Neural cell (in vitro differentiated cells): ENCODE data around the gene DNAJB6. TPM values are rescaled to one million over a fixed set of nuclear protein-coding genes. Genes with fewer than 3 reads are reported as not detected.

ENCODE experiments used
- H2AFZ ChIP-seq: fragments of 200-600, 300-800 bp; sonication (generic), shearing (Covaris generic); 2 replicates; pipeline ENCODE4 v1.6.0; 2014; ENCODE audit warnings: low read depth, mild to moderate bottlenecking, antibody characterized with exemption, low read length, moderate library complexity
- H3F3A ChIP-seq: fragments of 200-600 bp; shearing (Covaris generic); 2 replicates; pipeline ENCODE4 v1.6.1; 2016; ENCODE audit warnings: mild to moderate bottlenecking, moderate library complexity, mixed read lengths, antibody characterized with exemption, low read length; ENCODE audit not compliant: insufficient read depth, poor library complexity, severe bottlenecking
- H3K27ac ChIP-seq: fragments of 200-600, 300-800 bp; sonication (generic), shearing (Covaris generic); 2 replicates; pipeline ENCODE4 v1.5.1; 2014; ENCODE audit warnings: mild to moderate bottlenecking, low read length, moderate library complexity
- H3K27me3 ChIP-seq: fragments of 300-800, 200-600 bp; sonication (generic), shearing (Covaris generic); 2 replicates; pipeline ENCODE4 v1.6.0; 2014; ENCODE audit warnings: mild to moderate bottlenecking, low read depth, low read length, moderate library complexity; ENCODE audit not compliant: insufficient read depth
- H3K36me3 ChIP-seq: fragments of 300-800, 200-600 bp; sonication (generic), shearing (Covaris generic); 2 replicates; pipeline ENCODE4 v1.5.1; 2014; ENCODE audit warnings: mild to moderate bottlenecking, antibody characterized with exemption, low read length, moderate library complexity; ENCODE audit not compliant: insufficient read depth
- H3K4me2 ChIP-seq: fragments of 300-800, 200-600 bp; sonication (generic), shearing (Covaris generic); 2 replicates; pipeline ENCODE4 v1.6.0; 2014; ENCODE audit warnings: mild to moderate bottlenecking, low read length
- H3K4me3 ChIP-seq: fragments of 300-800, 200-600 bp; sonication (generic), shearing (Covaris generic); 2 replicates; pipeline ENCODE4 v1.5.1; 2014; ENCODE audit warnings: mild to moderate bottlenecking, low read length, moderate library complexity
- H3K79me2 ChIP-seq: fragments of 200-600 bp; shearing (Covaris generic); replicated peaks from 2 replicates; pipeline ENCODE4 v1.6.0; 2014; ENCODE audit warnings: mild to moderate bottlenecking, low read length, moderate library complexity; ENCODE audit not compliant: insufficient read depth
- H3K9ac ChIP-seq: fragments of 300-800, 200-600 bp; sonication (generic), shearing (Covaris generic); 2 replicates; pipeline ENCODE4 v1.6.1; 2016; ENCODE audit warnings: mild to moderate bottlenecking, low read length, mixed read lengths
- H3K9me2 ChIP-seq: fragments of 200-600 bp; shearing (Covaris generic); 2 replicates; pipeline ENCODE4 v1.6.1; 2016; ENCODE audit warnings: mild to moderate bottlenecking, low read length, mixed read lengths; ENCODE audit not compliant: insufficient read depth
- H3K9me3 ChIP-seq: fragments of 200-600, 300-800 bp; sonication (generic), shearing (Covaris generic); 2 replicates; pipeline ENCODE4 v1.6.1; 2016; ENCODE audit warnings: mild to moderate bottlenecking, mixed run types, low read length, moderate library complexity, mixed read lengths
- H4K20me1 ChIP-seq: fragments of 200-600 bp; shearing (Covaris generic); 2 replicates; pipeline ENCODE4 v1.6.1; 2016; ENCODE audit warnings: mild to moderate bottlenecking, mixed run types; ENCODE audit not compliant: insufficient read depth
- EP300 ChIP-seq: fragments of 450-650 bp; conservative IDR thresholded peaks from 2 replicates; pipeline ENCODE4 v1.6.1; 2014; ENCODE audit warnings: antibody characterized with exemption, mild to moderate bottlenecking, moderate library complexity; ENCODE audit not compliant: poor library complexity, severe bottlenecking
- EZH2 ChIP-seq: fragments of 200-600, 300-800 bp; shearing (Covaris generic), sonication (generic); IDR thresholded peaks from 2 replicates; pipeline ENCODE4 v1.6.1; 2014; ENCODE audit warnings: antibody characterized with exemption, low read length, borderline replicate concordance, mild to moderate bottlenecking; ENCODE audit not compliant: insufficient read depth, poor library complexity, severe bottlenecking
- MXI1 ChIP-seq: fragments of 450-650 bp; conservative IDR thresholded peaks from 2 replicates; pipeline ENCODE4 v1.6.1; 2014; ENCODE audit warnings: antibody characterized with exemption, mild to moderate bottlenecking; ENCODE audit not compliant: poor library complexity, severe bottlenecking
- POLR2AphosphoS5 ChIP-seq: IDR thresholded peaks from 2 replicates; pipeline ENCODE4 v1.6.1; 2012
- RAD21 ChIP-seq: fragments of 450-650 bp; conservative IDR thresholded peaks from 2 replicates; pipeline ENCODE4 v1.6.1; 2014; ENCODE audit warnings: antibody characterized with exemption, mild to moderate bottlenecking, moderate library complexity
- SMC3 ChIP-seq: fragments of 450-650 bp; conservative IDR thresholded peaks from 2 replicates; pipeline ENCODE4 v1.6.1; 2014; ENCODE audit warnings: antibody characterized with exemption, mild to moderate bottlenecking, moderate library complexity; ENCODE audit not compliant: poor library complexity
- TAF1 ChIP-seq: IDR thresholded peaks from 2 replicates; pipeline ENCODE4 v1.6.1; 2012; ENCODE audit warnings: low read depth
- polyA plus RNA-seq: library from polyadenylated mRNA; depleted of rRNA; stranded (reverse); fragments of >200 nt; gene quantifications from 2 replicates; pipeline ENCODE4 v1.2.3, GENCODE V29; 2014
- TF ChIP-seq, protein P1 (sequence below): fragments of 450-650 bp; IDR thresholded peaks from 2 replicates; pipeline ENCODE4 v1.5.1; 2014; ENCODE audit warnings: antibody characterized with exemption, mild to moderate bottlenecking, moderate library complexity; ENCODE audit not compliant: poor library complexity, severe bottlenecking
- TF ChIP-seq, protein P2 (sequence below): IDR thresholded peaks from 2 replicates; pipeline ENCODE4 v1.6.1; 2012; ENCODE audit warnings: borderline replicate concordance

The DNAJB6 gene
- polyA plus RNA-seq, 1 donor from 2014 or later, result 427 TPM

DNA sequence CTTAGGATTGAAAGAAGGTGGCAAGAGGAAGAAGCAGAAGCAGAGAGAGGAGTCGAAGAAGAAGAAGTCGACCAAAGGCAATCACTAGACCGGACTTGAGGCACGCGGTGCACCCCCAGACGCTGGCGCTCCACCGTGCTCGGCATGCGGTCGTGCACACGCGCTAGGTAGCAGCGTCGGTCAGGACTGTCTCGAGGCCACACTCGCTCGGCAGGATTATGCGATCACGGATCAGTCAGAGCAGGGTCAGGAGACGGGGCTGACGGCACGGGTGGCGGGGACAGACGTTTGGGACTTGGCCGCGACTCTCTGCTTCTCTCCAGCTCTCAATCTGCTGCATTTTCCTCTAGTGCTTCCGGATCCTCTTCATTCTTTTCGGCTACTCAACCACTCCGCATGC lies 79.2 kb downstream of the DNAJB6 start:
- H3F3A ChIP-seq, result no peaks in the 10 kb centered on the region
- no peaks in the 10 kb centered on the region for H3K36me3 ChIP-seq
- no peak overlapping the region for H3K27ac ChIP-seq
- H3K9ac ChIP-seq, result no peak overlapping the region
- no peak overlapping the region for H3K4me2 ChIP-seq
- no peaks in the 10 kb centered on the region for H3K27me3 ChIP-seq
- H3K9me2 ChIP-seq, result no peaks in the 10 kb centered on the region
- TF ChIP-seq RAD21, result no peak
- TF ChIP-seq POLR2AphosphoS5, result no peak
- no peak for TF ChIP-seq TAF1
- no peak for TF ChIP-seq MXI1
- TF ChIP-seq EP300, result no peak
- TF ChIP-seq, protein P1, sequence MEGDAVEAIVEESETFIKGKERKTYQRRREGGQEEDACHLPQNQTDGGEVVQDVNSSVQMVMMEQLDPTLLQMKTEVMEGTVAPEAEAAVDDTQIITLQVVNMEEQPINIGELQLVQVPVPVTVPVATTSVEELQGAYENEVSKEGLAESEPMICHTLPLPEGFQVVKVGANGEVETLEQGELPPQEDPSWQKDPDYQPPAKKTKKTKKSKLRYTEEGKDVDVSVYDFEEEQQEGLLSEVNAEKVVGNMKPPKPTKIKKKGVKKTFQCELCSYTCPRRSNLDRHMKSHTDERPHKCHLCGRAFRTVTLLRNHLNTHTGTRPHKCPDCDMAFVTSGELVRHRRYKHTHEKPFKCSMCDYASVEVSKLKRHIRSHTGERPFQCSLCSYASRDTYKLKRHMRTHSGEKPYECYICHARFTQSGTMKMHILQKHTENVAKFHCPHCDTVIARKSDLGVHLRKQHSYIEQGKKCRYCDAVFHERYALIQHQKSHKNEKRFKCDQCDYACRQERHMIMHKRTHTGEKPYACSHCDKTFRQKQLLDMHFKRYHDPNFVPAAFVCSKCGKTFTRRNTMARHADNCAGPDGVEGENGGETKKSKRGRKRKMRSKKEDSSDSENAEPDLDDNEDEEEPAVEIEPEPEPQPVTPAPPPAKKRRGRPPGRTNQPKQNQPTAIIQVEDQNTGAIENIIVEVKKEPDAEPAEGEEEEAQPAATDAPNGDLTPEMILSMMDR, result no peak
- no peak for TF ChIP-seq SMC3
- TF ChIP-seq, protein P2, sequence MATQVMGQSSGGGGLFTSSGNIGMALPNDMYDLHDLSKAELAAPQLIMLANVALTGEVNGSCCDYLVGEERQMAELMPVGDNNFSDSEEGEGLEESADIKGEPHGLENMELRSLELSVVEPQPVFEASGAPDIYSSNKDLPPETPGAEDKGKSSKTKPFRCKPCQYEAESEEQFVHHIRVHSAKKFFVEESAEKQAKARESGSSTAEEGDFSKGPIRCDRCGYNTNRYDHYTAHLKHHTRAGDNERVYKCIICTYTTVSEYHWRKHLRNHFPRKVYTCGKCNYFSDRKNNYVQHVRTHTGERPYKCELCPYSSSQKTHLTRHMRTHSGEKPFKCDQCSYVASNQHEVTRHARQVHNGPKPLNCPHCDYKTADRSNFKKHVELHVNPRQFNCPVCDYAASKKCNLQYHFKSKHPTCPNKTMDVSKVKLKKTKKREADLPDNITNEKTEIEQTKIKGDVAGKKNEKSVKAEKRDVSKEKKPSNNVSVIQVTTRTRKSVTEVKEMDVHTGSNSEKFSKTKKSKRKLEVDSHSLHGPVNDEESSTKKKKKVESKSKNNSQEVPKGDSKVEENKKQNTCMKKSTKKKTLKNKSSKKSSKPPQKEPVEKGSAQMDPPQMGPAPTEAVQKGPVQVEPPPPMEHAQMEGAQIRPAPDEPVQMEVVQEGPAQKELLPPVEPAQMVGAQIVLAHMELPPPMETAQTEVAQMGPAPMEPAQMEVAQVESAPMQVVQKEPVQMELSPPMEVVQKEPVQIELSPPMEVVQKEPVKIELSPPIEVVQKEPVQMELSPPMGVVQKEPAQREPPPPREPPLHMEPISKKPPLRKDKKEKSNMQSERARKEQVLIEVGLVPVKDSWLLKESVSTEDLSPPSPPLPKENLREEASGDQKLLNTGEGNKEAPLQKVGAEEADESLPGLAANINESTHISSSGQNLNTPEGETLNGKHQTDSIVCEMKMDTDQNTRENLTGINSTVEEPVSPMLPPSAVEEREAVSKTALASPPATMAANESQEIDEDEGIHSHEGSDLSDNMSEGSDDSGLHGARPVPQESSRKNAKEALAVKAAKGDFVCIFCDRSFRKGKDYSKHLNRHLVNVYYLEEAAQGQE, result no peak
- no peak for TF ChIP-seq EZH2
- no peaks in the 10 kb centered on the region for H3K79me2 ChIP-seq
- H3K4me3 ChIP-seq, result no peak overlapping the region
- H4K20me1 ChIP-seq, result no peaks in the 10 kb centered on the region
- H2AFZ ChIP-seq, result no peak overlapping the region
- no peaks in the 10 kb centered on the region for H3K9me3 ChIP-seq

DNA sequence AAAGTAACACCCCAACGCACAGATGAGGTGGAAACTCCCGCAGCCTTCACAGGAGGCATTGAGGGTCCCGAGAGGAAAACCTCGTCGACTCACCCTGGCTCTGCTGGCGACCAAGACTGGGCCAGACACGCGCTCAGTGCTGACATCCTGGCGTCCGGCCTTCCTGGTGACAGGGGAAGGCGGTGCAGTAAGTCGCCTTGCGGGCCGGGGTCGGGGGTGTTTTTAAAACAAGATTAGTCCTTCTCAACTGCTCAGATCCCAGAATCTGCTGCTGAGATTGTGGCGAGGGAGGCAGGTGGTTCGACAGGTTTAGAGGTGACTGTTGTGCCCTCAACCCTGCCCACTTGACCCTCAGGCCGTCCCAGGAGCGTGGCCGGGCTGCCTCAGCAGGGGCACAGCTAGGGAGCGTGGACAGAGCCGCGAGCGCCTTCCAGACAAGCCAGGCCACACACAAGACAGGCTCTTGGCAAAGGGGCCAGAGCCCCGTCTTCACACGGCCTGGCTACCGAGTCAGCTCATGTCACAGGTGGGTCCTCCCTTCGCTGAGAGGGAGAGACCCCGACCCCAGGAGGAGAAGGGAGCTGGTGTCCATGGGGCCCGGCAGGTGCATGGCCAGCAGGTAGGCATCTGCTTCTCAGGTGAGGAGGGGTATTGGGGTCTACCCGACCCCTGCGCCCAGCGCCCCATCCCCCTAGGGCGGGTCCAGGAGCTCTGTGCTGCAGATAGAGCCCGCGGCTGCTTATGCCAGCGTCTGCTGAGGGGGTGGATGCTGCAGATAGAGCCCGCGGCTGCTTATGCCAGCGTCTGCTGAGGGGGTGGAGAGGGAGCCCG lies 81.6 kb downstream of the DNAJB6 start:
- Histone ChIP-seq H3K36me3 (no peaks in the 10 kb centered on the region), H4K20me1 (no peaks in the 10 kb centered on the region), H3K79me2 (no peaks in the 10 kb centered on the region), H3K9ac (no peak overlapping the region), H3K4me2 (no peak overlapping the region), H3K9me2 (no peaks in the 10 kb centered on the region), H3K27ac (no peak overlapping the region), H3K4me3 (no peak overlapping the region), H3K9me3 (no peaks in the 10 kb centered on the region), H2AFZ (no peak overlapping the region), H3K27me3 (no peaks in the 10 kb centered on the region), H3F3A (no peaks in the 10 kb centered on the region)
- TF ChIP-seq MXI1 (no peak), RAD21 (no peak), SMC3 (no peak), EZH2 (no peak), EP300 (no peak), POLR2AphosphoS5 (no peak), TAF1 (no peak)
- TF ChIP-seq, protein P1, result no peak
- TF ChIP-seq, protein P2, result no peak
